H1 (cell line): ENCODE measurements around the gene WDCP. TPM values are rescaled to one million over a fixed set of nuclear protein-coding genes. Genes with fewer than 3 reads are reported as not detected.

ENCODE experiments used
- CTCF ChIA-PET: fragments of 300-600 bp; sonication (Branson Sonifier 250); formaldehyde crosslinking; loops from one replicate; lab custom pipeline; 2021; ENCODE audit not compliant: partially characterized antibody; lab: Charles Lee
- POLR2A ChIA-PET: fragments of 300-600 bp; sonication (Branson Sonifier 250); formaldehyde crosslinking; loops from one replicate; lab custom pipeline; 2021; ENCODE audit warnings: inconsistent platforms; ENCODE audit not compliant: partially characterized antibody; lab: Charles Lee
- DNase-seq, 2 experiments: peaks; one replicate each; pipeline versions ENCODE4 v3.0.0 to v3.0.0-alpha.2; 2010 to 2022; ENCODE audit warnings: low spot score in 2 of 2, low read depth in 1 of 2, mixed read lengths in 1 of 2
- FAIRE-seq: peaks from 2 replicates; lab custom pipeline; 2011; peaks lifted over from hg19 to GRCh38; lab: Jason Lieb, UNC
- H2AFZ ChIP-seq: 2 replicates; pipeline ENCODE4 v1.8.1; 2012; ENCODE audit warnings: low read length, inconsistent platforms
- H2AK5ac ChIP-seq: 2 replicates; pipeline ENCODE4 v1.6.1; 2013; ENCODE audit warnings: low read depth, low read length
- H2BK120ac ChIP-seq: replicated peaks from 2 replicates; pipeline ENCODE3; 2013; ENCODE audit warnings: low read depth, low read length, inconsistent platforms
- H2BK12ac ChIP-seq: 2 replicates; pipeline ENCODE4 v1.6.1; 2013; ENCODE audit warnings: low read depth, low read length
- H2BK15ac ChIP-seq: 2 replicates; pipeline ENCODE4 v1.6.1; 2013; ENCODE audit warnings: low read length
- H2BK20ac ChIP-seq: 2 replicates; pipeline ENCODE4 v1.6.1; 2013; ENCODE audit warnings: low read length
- H2BK5ac ChIP-seq: 2 replicates; pipeline ENCODE4 v1.6.1; 2013; ENCODE audit warnings: low read depth, low read length
- H3K14ac ChIP-seq: 2 replicates; pipeline ENCODE4 v1.6.1; 2013; ENCODE audit warnings: inconsistent platforms; ENCODE audit not compliant: insufficient read length
- H3K18ac ChIP-seq: 2 replicates; pipeline ENCODE4 v1.6.1; 2013; ENCODE audit warnings: low read length; ENCODE audit errors: extremely low read depth
- H3K23ac ChIP-seq: 2 replicates; pipeline ENCODE4 v1.6.1; 2013; ENCODE audit warnings: inconsistent platforms; ENCODE audit not compliant: insufficient read length
- H3K23me2 ChIP-seq: 2 replicates; pipeline ENCODE4 v1.6.1; 2013; ENCODE audit warnings: low read depth, low read length
- H3K27ac ChIP-seq: 2 replicates; pipeline ENCODE4 v1.6.1; 2011; ENCODE audit warnings: low read depth, low read length, inconsistent platforms
- H3K27me3 ChIP-seq, 4 experiments: replicated peaks in 1 of 4; 1 replicate in 1 of 4; 2 replicates in 3 of 4; pipeline versions ENCODE4 v1.6.1 to v1.8.1; 2011 to 2013; ENCODE audit warnings: low read length in 3 of 4, mild to moderate bottlenecking in 3 of 4, inconsistent platforms in 2 of 4, mixed read lengths in 2 of 4, moderate library complexity in 1 of 4; ENCODE audit not compliant: control insufficient read depth in 3 of 4, insufficient read depth in 3 of 4; ENCODE audit errors: extremely low read depth in 1 of 4
- H3K36me3 ChIP-seq, 4 experiments: 2 replicates each; pipeline versions ENCODE4 v1.6.1 to v1.8.1; 2011 to 2013; ENCODE audit warnings: mild to moderate bottlenecking in 4 of 4, low read length in 3 of 4, moderate library complexity in 2 of 4, control low read depth in 1 of 4, inconsistent platforms in 1 of 4; ENCODE audit not compliant: insufficient read depth in 4 of 4, control insufficient read depth in 2 of 4
- H3K4ac ChIP-seq: replicated peaks from 2 replicates; pipeline ENCODE3; 2013; ENCODE audit warnings: low read length, low read depth, mixed read lengths, inconsistent platforms; ENCODE audit not compliant: insufficient read length
- H3K4me1 ChIP-seq, 4 experiments: replicated peaks in 1 of 4; 1 replicate in 1 of 4; 2 replicates in 3 of 4; pipeline versions ENCODE4 v1.6.1 to v1.8.1; 2011 to 2013; ENCODE audit warnings: low read length in 3 of 4, inconsistent platforms in 2 of 4, mixed read lengths in 1 of 4; ENCODE audit not compliant: insufficient read depth in 4 of 4, control insufficient read depth in 3 of 4
- H3K4me2 ChIP-seq, 2 experiments: 2 replicates each; pipeline versions ENCODE4 v1.6.1 to v1.8.1; 2011 to 2013; ENCODE audit warnings: low read depth in 2 of 2, low read length in 2 of 2, control low read depth in 1 of 2, inconsistent platforms in 1 of 2, mild to moderate bottlenecking in 1 of 2; ENCODE audit not compliant: insufficient read depth in 1 of 2
- H3K4me3 ChIP-seq, 4 experiments: fragments of 200-600, 300-600 bp in 1 of 4; sonication (generic), shearing (Covaris generic), sonication (Bioruptor Twin) in 1 of 4; 2 replicates each; pipeline versions ENCODE4 v1.5.1 to v1.8.1; 2011 to 2016; ENCODE audit warnings: low read length in 4 of 4, low read depth in 3 of 4, control low read depth in 2 of 4, inconsistent platforms in 2 of 4, mild to moderate bottlenecking in 2 of 4, mixed read lengths in 1 of 4, moderate library complexity in 1 of 4; ENCODE audit not compliant: insufficient read depth in 2 of 4; ENCODE audit errors: extremely low read depth in 1 of 4
- H3K56ac ChIP-seq: replicated peaks from 2 replicates; pipeline ENCODE3; 2013; ENCODE audit warnings: low read depth, mild to moderate bottlenecking, mixed read lengths, low read length, inconsistent platforms; ENCODE audit not compliant: insufficient read length
- H3K79me1 ChIP-seq: 2 replicates; pipeline ENCODE4 v1.6.1; 2013; ENCODE audit warnings: low read depth, low read length, control low read depth
- H3K79me2 ChIP-seq, 2 experiments: 2 replicates each; pipeline versions ENCODE4 v1.6.1 to v1.8.1; 2012 to 2013; ENCODE audit warnings: low read length in 2 of 2, mild to moderate bottlenecking in 2 of 2, inconsistent platforms in 1 of 2; ENCODE audit not compliant: insufficient read depth in 2 of 2, control insufficient read depth in 1 of 2
- H3K9ac ChIP-seq, 4 experiments: replicated peaks in 1 of 4; 1 replicate in 1 of 4; 2 replicates in 3 of 4; pipeline versions ENCODE4 v1.6.1 to v1.8.1; 2011 to 2013; ENCODE audit warnings: low read depth in 3 of 4, low read length in 3 of 4, control low read depth in 2 of 4, mild to moderate bottlenecking in 2 of 4, moderate library complexity in 2 of 4, inconsistent platforms in 1 of 4; ENCODE audit errors: extremely low read depth in 1 of 4
- H3K9me3 ChIP-seq, 2 experiments: 2 replicates each; pipeline versions ENCODE4 v1.6.1 to v1.8.1; 2012 to 2013; ENCODE audit warnings: mild to moderate bottlenecking in 2 of 2, moderate library complexity in 2 of 2, control low read depth in 1 of 2, inconsistent platforms in 1 of 2, low read depth in 1 of 2, low read length in 1 of 2, mixed read lengths in 1 of 2; ENCODE audit not compliant: insufficient read depth in 2 of 2
- H4K20me1 ChIP-seq, 2 experiments: replicated peaks in 1 of 2; 2 replicates each; pipeline versions ENCODE3 to v1.8.1; 2011 to 2013; ENCODE audit warnings: inconsistent platforms in 2 of 2, low read length in 2 of 2, mild to moderate bottlenecking in 1 of 2; ENCODE audit not compliant: insufficient read depth in 2 of 2, control insufficient read depth in 1 of 2
- H4K5ac ChIP-seq: 2 replicates; pipeline ENCODE4 v1.6.1; 2013; ENCODE audit warnings: low read length, low read depth, mixed read lengths, inconsistent platforms; ENCODE audit not compliant: insufficient read length
- H4K8ac ChIP-seq: 2 replicates; pipeline ENCODE4 v1.8.0; 2013; ENCODE audit warnings: mild to moderate bottlenecking, moderate library complexity, low read length, inconsistent platforms; ENCODE audit not compliant: insufficient read depth; ENCODE audit errors: extremely low read depth
- H4K91ac ChIP-seq: replicated peaks from 2 replicates; pipeline ENCODE3; 2013; ENCODE audit warnings: low read length, mixed read lengths, inconsistent platforms; ENCODE audit not compliant: insufficient read length
- GABPA ChIP-seq: IDR thresholded peaks from 2 replicates; pipeline ENCODE4 v1.6.1; 2011; ENCODE audit warnings: mild to moderate bottlenecking, low read length, moderate library complexity, borderline replicate concordance; ENCODE audit not compliant: insufficient read depth
- MAX ChIP-seq: IDR thresholded peaks from 2 replicates; pipeline ENCODE4 v1.6.1; 2012; ENCODE audit warnings: inconsistent platforms
- RAD21 ChIP-seq, 2 experiments: IDR thresholded peaks in 1 of 2; conservative IDR thresholded peaks in 1 of 2; 2 replicates each; pipeline ENCODE4 v1.6.1; 2011; ENCODE audit warnings: low read depth in 2 of 2, low read length in 2 of 2, improper control_type of control experiment in 1 of 2, inconsistent platforms in 1 of 2, mild to moderate bottlenecking in 1 of 2, moderate library complexity in 1 of 2
- TAF1 ChIP-seq: IDR thresholded peaks from 2 replicates; pipeline ENCODE4 v1.6.1; 2011; ENCODE audit warnings: mild to moderate bottlenecking, low read depth, low read length
- WGBS, 2 experiments: shearing (Covaris generic) in 1 of 2; methylation state at CpG; one replicate each; pipeline versions ENCODE4 v1.1.6 to v1.1.7; 2013 to 2015; ENCODE audit warnings: low lambda C conversion rate in 2 of 2, mixed read lengths in 2 of 2, inconsistent platforms in 1 of 2, low coverage in 1 of 2, missing lambda C conversion rate in 1 of 2; ENCODE audit not compliant: insufficient replicate concordance in 2 of 2, insufficient coverage in 1 of 2, insufficient read length in 1 of 2; ENCODE audit errors: extremely low coverage in 1 of 2, missing lambda C conversion rate in 1 of 2; 5-methylcytosine and 5-hydroxymethylcytosine counted together
- polyA plus RNA-seq, 7 experiments: library from polyadenylated mRNA; depleted of rRNA in 3 of 7; stranded (reverse) in 5 of 7; unstranded in 2 of 7; fragments of >200 nt in 5 of 7; fragments of 200-250 nt in 2 of 7; gene quantifications; 1 replicate in 5 of 7; 2 replicates in 1 of 7; 4 replicates in 1 of 7; pipeline versions ENCODE4 v1.2.1 to v1.2.3, GENCODE V29; 2011 to 2013; ENCODE audit warnings: missing spikeins in 2 of 7, mixed read lengths in 2 of 7
- total RNA-seq: library from RNA; stranded (reverse); fragmentation: NEBNext Ultra II Directional; extraction: Animal tissue kit (Norgen Biotek cat#: 25700); gene quantifications from 2 replicates; pipeline ENCODE4 v1.2.1, GENCODE V29; 2021

Gene WDCP
- total and polyA plus RNA-seq, 2 of the 8 experiments (the other 6 are each of a cell fraction or from before 2014, with no cell fraction given): 19.2 to 40.1 TPM

- H3K4ac ChIP-seq: no peak overlapping the region
- no peak overlapping the region for H4K5ac ChIP-seq
- no peaks in the 10 kb centered on the region for H4K20me1 ChIP-seq
- POLR2A ChIA-PET: no interaction called here
- no peak overlapping the region for H2BK120ac ChIP-seq
- CTCF ChIA-PET: no interaction called here
- H3K79me1 ChIP-seq: no peaks in the 10 kb centered on the region
- H3K4me1 ChIP-seq: peaks cover 0 to 28% (median 5%) of the 10 kb centered on the region in 4 experiments; a peak in 6 of 7 replicates
- no peak overlapping the region for H2BK15ac ChIP-seq
- H3K36me3 ChIP-seq: peaks cover 0 to 4% (median 0%) of the 10 kb centered on the region in 4 experiments; a peak in 2 of 8 replicates
- H2BK20ac ChIP-seq: no peak overlapping the region
- no peak overlapping the region for H3K14ac ChIP-seq
- H2AK5ac ChIP-seq: no peak overlapping the region
- H4K91ac ChIP-seq: no peak overlapping the region
- no peak overlapping the region for H3K4me2 ChIP-seq
- FAIRE-seq (no peak), DNase-seq (no peak)
- no peaks in the 10 kb centered on the region for H3K79me2 ChIP-seq
- no peak overlapping the region for H2BK5ac ChIP-seq
- no peak overlapping the region for H2AFZ ChIP-seq
- 0 out of 2 replicates have a peak overlapping the region, but pooled peaks have one; percentile 42 for H4K8ac ChIP-seq
- H3K23ac ChIP-seq: no peak overlapping the region
- no peaks in the 10 kb centered on the region for H3K9me3 ChIP-seq
- H3K27ac ChIP-seq: no peak overlapping the region
- H3K56ac ChIP-seq: no peak overlapping the region
- H3K23me2 ChIP-seq: no peaks in the 10 kb centered on the region
- no peak overlapping the region for H3K4me3 ChIP-seq
- H3K9ac ChIP-seq: no peak overlapping the region
- no peak overlapping the region for H3K18ac ChIP-seq
- WGBS, 2 experiments: 96% methylated on average over 3 of the region's 8 CpGs; no CpG with 5 or more reads in 1 of the 2 experiments
- no peaks in the 10 kb centered on the region; a peak in 1 of 7 replicates for H3K27me3 ChIP-seq
- no peak overlapping the region for H2BK12ac ChIP-seq
- no peak for TF ChIP-seq RAD21 (IDR thresholded peaks at IDR 0.05 in 1 of 2, conservative IDR thresholded peaks at IDR 0.05 in 1 of 2; ENCODE audit: low read depth in 2 of 2, low read length in 2 of 2)
- TF ChIP-seq TAF1: no peak
- TF ChIP-seq GABPA: no peak
- TF ChIP-seq MAX: no peak
Observed at GRCh38 chr2:24017711-24018110, 29.5 kb downstream of the WDCP start.
